ENCODE results near the gene HOXA3. TPM values are rescaled to one million over a fixed set of nuclear protein-coding genes. Genes with fewer than 3 reads are reported as not detected.
A peak's percentile ranks its signal among the peaks of the same experiment; 100 is the strongest.

HOXA3 gene
- total RNA-seq, 1 donor from 2014 or later: not detected

DNA sequence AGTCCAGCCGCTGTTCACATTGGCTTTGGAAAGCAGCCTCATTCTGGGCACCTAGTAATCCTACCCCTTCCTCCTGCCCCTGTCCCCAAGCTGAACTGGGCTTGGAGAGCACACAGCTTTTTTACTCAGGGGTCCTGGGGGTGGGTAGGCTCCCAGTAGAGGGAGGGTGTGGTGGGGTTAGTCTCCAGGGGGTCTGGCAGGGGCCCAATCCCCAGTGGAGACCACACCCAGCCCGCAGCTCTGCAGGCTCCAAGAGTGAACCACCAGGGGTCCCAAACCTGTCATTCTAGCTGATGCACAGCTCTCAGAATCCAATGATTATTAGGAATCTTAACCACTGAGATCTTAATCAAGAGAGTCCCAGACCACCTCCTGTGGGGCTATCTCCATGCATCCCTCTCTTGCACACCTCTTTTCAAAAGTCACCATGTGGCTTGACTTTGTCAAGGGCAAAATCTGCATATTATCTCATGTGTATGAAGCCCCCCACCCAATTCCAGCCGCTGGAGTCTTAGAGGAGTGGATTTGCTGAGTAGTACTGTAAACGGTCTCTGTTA lies 30.0 kb upstream of the HOXA3 start:
- Mint-ChIP-seq H3K9me3 (ENCODE audit: unreplicated experiment) (peaks cover 21% of the 10 kb centered on the region), H3K27ac (ENCODE audit: unreplicated experiment) (no peak overlapping the region), H3K4me1 (ENCODE audit: low read depth, unreplicated experiment) (no peaks in the 10 kb centered on the region), H3K4me3 (ENCODE audit: unreplicated experiment) (no peak overlapping the region), H3K27me3 (ENCODE audit: unreplicated experiment) (peaks cover 57% of the 10 kb centered on the region), H3K36me3 (ENCODE audit: unreplicated experiment) (no peaks in the 10 kb centered on the region)
- TF ChIP-seq, protein P1, sequence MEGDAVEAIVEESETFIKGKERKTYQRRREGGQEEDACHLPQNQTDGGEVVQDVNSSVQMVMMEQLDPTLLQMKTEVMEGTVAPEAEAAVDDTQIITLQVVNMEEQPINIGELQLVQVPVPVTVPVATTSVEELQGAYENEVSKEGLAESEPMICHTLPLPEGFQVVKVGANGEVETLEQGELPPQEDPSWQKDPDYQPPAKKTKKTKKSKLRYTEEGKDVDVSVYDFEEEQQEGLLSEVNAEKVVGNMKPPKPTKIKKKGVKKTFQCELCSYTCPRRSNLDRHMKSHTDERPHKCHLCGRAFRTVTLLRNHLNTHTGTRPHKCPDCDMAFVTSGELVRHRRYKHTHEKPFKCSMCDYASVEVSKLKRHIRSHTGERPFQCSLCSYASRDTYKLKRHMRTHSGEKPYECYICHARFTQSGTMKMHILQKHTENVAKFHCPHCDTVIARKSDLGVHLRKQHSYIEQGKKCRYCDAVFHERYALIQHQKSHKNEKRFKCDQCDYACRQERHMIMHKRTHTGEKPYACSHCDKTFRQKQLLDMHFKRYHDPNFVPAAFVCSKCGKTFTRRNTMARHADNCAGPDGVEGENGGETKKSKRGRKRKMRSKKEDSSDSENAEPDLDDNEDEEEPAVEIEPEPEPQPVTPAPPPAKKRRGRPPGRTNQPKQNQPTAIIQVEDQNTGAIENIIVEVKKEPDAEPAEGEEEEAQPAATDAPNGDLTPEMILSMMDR (IDR thresholded peaks at IDR 0.05; ENCODE audit: partially characterized antibody, unreplicated experiment): no peak
- peak; percentile 7 for DNase-seq

- Mint-ChIP-seq H3K4me1 (ENCODE audit: low read depth, unreplicated experiment) (no peaks in the 10 kb centered on the region), H3K27ac (ENCODE audit: unreplicated experiment) (no peak overlapping the region), H3K9me3 (ENCODE audit: unreplicated experiment) (peaks cover 16% of the 10 kb centered on the region), H3K27me3 (ENCODE audit: unreplicated experiment) (peaks cover 54% of the 10 kb centered on the region), H3K36me3 (ENCODE audit: unreplicated experiment) (no peaks in the 10 kb centered on the region), H3K4me3 (ENCODE audit: unreplicated experiment) (no peak overlapping the region)
- no peak for DNase-seq
- TF ChIP-seq, protein P1 (IDR thresholded peaks at IDR 0.05; ENCODE audit: partially characterized antibody, unreplicated experiment): no peak
Measured at GRCh38 chr7:27181795-27182275, 29.5 kb upstream of the HOXA3 start.

DNA sequence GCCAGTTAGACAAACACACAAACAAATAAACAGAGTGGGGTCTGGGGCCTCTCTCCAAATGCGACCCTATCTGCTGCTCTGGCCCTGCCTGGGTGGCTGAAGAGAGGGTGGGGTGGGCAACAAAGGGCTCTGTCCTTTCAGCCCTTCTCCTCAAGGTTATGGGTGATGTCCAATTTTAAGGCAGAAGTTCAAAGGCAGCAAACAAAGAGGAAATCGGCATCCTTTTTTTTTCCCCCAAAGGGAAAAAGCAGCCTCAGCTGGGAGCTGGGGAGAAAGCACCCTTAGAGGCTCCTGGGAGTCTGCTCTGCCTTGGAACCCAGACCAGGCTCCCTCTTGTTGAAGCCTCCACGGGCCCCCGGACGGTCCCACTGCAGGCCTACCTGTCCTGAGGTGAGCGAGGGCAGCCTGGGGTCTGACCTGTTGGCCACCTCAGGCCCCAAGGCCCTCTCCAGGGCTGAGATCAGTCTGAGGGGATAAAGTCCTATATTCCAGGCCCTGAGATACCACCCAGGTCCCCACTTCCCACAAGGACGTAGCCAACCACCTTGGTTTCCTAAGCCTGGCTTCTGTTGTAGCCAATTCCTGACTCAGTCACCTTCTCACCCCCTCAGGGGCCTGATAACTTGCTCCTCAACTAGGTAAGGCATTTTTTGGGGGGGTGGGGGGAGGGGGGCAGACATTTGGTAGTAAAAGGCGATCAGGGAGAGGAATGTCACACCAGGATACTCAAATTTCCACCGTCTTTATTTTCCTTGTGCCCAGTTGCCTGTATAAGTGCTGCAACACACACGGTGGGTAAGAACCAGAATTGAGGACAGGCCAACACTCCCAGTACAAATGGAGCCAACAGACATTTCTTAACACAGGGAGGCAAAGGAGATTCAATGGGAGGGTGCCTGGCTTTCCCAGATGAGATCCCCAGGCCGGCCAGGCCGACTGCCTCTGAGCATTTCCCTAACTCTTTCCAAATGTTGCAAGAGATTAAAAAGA lies 28.3 kb upstream of the HOXA3 start:
- no peak overlapping the region for H3K4me3 Mint-ChIP-seq (ENCODE audit: unreplicated experiment)
- DNase-seq: peak; percentile 7
- peaks cover 51% of the 10 kb centered on the region for H3K27me3 Mint-ChIP-seq (ENCODE audit: unreplicated experiment)
- no peak overlapping the region for H3K27ac Mint-ChIP-seq (ENCODE audit: unreplicated experiment)
- H3K9me3 Mint-ChIP-seq (ENCODE audit: unreplicated experiment): peaks cover 15% of the 10 kb centered on the region
- H3K36me3 Mint-ChIP-seq (ENCODE audit: unreplicated experiment): no peaks in the 10 kb centered on the region
- H3K4me1 Mint-ChIP-seq (ENCODE audit: low read depth, unreplicated experiment): no peaks in the 10 kb centered on the region
- TF ChIP-seq, protein P1 (IDR thresholded peaks at IDR 0.05; ENCODE audit: partially characterized antibody, unreplicated experiment): no peak

- Mint-ChIP-seq H3K4me1 (ENCODE audit: low read depth, unreplicated experiment) (no peaks in the 10 kb centered on the region), H3K9me3 (ENCODE audit: unreplicated experiment) (peaks cover 10% of the 10 kb centered on the region), H3K4me3 (ENCODE audit: unreplicated experiment) (peak overlapping the region; percentile 67), H3K27me3 (ENCODE audit: unreplicated experiment) (peaks cover 47% of the 10 kb centered on the region), H3K36me3 (ENCODE audit: unreplicated experiment) (no peaks in the 10 kb centered on the region), H3K27ac (ENCODE audit: unreplicated experiment) (no peak overlapping the region)
- DNase-seq: peak; percentile 81
- TF ChIP-seq, protein P1 (IDR thresholded peaks at IDR 0.05; ENCODE audit: partially characterized antibody, unreplicated experiment): peak; percentile 89
Measured at GRCh38 chr7:27179503-27180430, 27.4 kb upstream of the HOXA3 start.
